ENCODE data around the gene NELFB. TPM values are rescaled to one million over a fixed set of nuclear protein-coding genes. Genes with fewer than 3 reads are reported as not detected.
A peak's percentile ranks its signal among the peaks of the same experiment; 100 is the strongest.

The NELFB gene
- total RNA-seq, 1 experiment from 2014 or later, result 17.8 TPM

DNA sequence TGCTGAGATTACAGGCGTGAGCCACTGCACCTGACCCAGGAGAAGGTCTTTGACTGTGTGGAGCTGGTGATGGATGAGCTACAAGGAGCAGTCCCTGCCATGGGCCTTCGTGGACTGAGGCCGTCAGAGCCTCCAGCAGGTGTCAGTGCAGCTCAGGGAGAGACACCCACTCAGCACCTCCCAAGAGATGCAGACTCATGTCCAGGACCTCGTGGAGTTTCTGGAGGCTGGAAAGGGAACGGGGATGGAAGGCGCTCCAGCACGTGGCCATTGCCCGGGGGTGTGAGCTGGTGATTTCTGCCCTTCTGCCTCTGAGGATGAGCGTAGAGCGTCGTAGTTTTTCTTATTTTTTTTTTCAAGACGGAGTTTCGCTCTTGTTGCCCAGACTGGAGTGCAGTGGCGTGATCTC is 31.9 kb downstream of the NELFB start:
- H3K9me3 ChIP-seq (ENCODE audit: low read length), result no peaks in the 10 kb centered on the region
- peaks cover 13% of the 10 kb centered on the region for H3K4me1 ChIP-seq (ENCODE audit: low read length)
- H3K9ac ChIP-seq (ENCODE audit: low read length), result no peak overlapping the region
- peaks cover 10% of the 10 kb centered on the region for H3K36me3 ChIP-seq (ENCODE audit: insufficient read depth, low read length)
- peak overlapping the region; percentile 69 for H3K27ac ChIP-seq (ENCODE audit: low read length)
- H3K4me3 ChIP-seq (ENCODE audit: low read length), result no peak overlapping the region
- no peaks in the 10 kb centered on the region for H3K9me2 ChIP-seq (replicated peaks; ENCODE audit: insufficient read depth, low read length)
- no peak overlapping the region for H3K4me2 ChIP-seq (ENCODE audit: low read depth, low read length, poor library complexity, severe bottlenecking)
- no peaks in the 10 kb centered on the region for H4K20me1 ChIP-seq (ENCODE audit: insufficient read depth, low read depth, low read length)
- H2AFZ ChIP-seq (ENCODE audit: low read length), result no peak overlapping the region
- no peaks in the 10 kb centered on the region for H3K27me3 ChIP-seq (ENCODE audit: low read length)
- peak; percentile 82 for DNase-seq
- H3K79me2 ChIP-seq (ENCODE audit: low read length), result no peaks in the 10 kb centered on the region

DNA sequence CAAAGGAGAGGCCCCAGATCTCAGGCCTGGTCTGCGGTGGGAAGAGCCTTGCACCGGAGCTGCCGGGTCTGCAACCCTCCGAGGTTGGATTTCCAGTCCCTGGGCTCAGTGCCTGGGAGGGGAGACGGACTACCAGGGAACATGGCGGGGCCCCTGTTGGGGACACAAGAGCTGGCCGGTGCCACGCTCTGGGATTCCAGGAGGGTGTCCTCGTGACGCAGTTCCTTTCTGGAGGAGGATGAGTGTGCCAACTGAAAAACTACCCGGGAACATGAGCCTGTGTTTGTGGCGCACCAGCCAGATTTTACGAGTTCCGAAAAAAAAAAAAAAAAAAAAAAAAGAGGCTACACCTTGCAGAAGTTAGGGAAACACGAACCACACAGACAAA is 38.0 kb downstream of the NELFB start:
- DNase-seq, result no peak
- no peak overlapping the region for H3K4me3 ChIP-seq (ENCODE audit: low read length)
- H3K79me2 ChIP-seq (ENCODE audit: low read length), result no peaks in the 10 kb centered on the region
- no peak overlapping the region for H3K27ac ChIP-seq (ENCODE audit: low read length)
- H3K36me3 ChIP-seq (ENCODE audit: insufficient read depth, low read length), result no peaks in the 10 kb centered on the region
- no peak overlapping the region for H3K4me2 ChIP-seq (ENCODE audit: low read depth, low read length, poor library complexity, severe bottlenecking)
- H3K9ac ChIP-seq (ENCODE audit: low read length), result no peak overlapping the region
- H3K4me1 ChIP-seq (ENCODE audit: low read length), result peaks cover 12% of the 10 kb centered on the region
- H2AFZ ChIP-seq (ENCODE audit: low read length), result no peak overlapping the region
- H3K9me2 ChIP-seq (replicated peaks; ENCODE audit: insufficient read depth, low read length), result no peaks in the 10 kb centered on the region
- no peaks in the 10 kb centered on the region; the same call in 1 of the 2 replicates for H4K20me1 ChIP-seq (ENCODE audit: insufficient read depth, low read depth, low read length)
- H3K9me3 ChIP-seq (ENCODE audit: low read length), result no peaks in the 10 kb centered on the region
- H3K27me3 ChIP-seq (ENCODE audit: low read length), result no peaks in the 10 kb centered on the region

DNA sequence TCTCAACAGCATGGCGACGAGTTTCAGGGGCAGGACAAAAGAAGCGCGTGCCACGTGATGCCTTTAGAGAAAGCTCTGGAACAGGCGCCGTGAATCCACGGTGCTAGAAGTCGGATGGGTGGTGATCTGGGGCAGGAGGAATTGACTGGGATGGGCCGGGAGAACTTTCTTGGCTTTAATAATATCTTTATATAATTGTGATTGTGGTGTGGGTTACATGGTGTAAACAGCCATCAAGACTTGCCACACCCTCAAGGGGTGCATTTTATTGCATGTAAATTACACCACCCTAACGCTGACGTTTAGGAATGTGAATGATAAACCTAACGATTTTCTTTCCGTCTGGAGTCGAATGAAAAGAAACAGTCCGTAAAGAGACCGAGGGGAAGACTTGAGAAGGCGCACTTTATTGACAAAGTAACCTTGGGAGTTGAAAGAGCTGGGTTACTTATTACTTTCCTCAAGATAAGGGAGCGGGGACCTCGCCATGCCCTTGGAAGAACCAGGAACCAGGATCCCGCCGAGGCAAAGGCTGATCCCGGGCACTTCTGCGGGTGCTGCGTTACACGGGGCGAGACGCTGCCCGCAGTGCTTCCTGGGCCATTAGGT is 38.5 kb downstream of the NELFB start:
- Histone ChIP-seq H3K27ac (ENCODE audit: low read length) (no peak overlapping the region), H3K4me2 (ENCODE audit: low read depth, low read length, poor library complexity, severe bottlenecking) (no peak overlapping the region), H4K20me1 (ENCODE audit: insufficient read depth, low read depth, low read length) (no peaks in the 10 kb centered on the region; the same call in 1 of the 2 replicates), H3K4me1 (ENCODE audit: low read length) (peaks cover 12% of the 10 kb centered on the region), H3K9me3 (ENCODE audit: low read length) (no peaks in the 10 kb centered on the region), H3K36me3 (ENCODE audit: insufficient read depth, low read length) (no peaks in the 10 kb centered on the region), H3K9me2 (replicated peaks; ENCODE audit: insufficient read depth, low read length) (no peaks in the 10 kb centered on the region), H3K79me2 (ENCODE audit: low read length) (no peaks in the 10 kb centered on the region), H3K27me3 (ENCODE audit: low read length) (no peaks in the 10 kb centered on the region), H3K9ac (ENCODE audit: low read length) (no peak overlapping the region), H3K4me3 (ENCODE audit: low read length) (no peak overlapping the region), H2AFZ (ENCODE audit: low read length) (no peak overlapping the region)
- DNase-seq, result no peak

DNA sequence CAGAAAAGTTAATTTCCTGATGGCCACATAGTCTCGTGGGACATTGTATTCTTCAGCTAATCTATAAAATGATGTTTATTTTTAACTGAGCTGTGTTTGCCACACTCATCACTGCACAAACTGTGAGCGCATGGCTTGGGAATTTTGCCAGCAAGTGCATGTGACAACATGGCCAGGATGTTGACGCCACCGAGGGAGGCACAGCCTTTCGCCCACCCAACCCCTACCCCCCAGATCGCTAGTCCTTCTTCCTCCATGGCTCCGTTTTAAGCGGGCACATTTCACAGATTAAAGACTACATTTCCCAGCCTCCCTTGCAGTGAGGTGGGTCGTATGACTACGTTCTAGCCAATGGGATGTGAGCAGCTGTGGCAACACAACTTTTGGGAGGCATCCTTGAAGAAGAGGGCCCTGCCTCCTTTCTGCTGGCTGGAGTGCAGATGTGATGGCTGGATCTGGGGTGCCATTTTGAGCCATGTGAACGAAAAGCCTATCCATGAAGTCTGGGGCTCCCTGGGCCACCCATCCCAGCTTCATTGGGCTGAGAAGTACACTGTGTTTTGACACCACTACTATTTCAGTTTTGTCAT is 39.1 kb downstream of the NELFB start:
- Histone ChIP-seq H3K4me1 (ENCODE audit: low read length) (peaks cover 16% of the 10 kb centered on the region), H3K27me3 (ENCODE audit: low read length) (no peaks in the 10 kb centered on the region), H2AFZ (ENCODE audit: low read length) (no peak overlapping the region), H3K4me2 (ENCODE audit: low read depth, low read length, poor library complexity, severe bottlenecking) (no peak overlapping the region), H3K4me3 (ENCODE audit: low read length) (no peak overlapping the region), H3K79me2 (ENCODE audit: low read length) (no peaks in the 10 kb centered on the region), H3K36me3 (ENCODE audit: insufficient read depth, low read length) (no peaks in the 10 kb centered on the region), H3K9me2 (replicated peaks; ENCODE audit: insufficient read depth, low read length) (no peaks in the 10 kb centered on the region), H3K9me3 (ENCODE audit: low read length) (no peaks in the 10 kb centered on the region), H3K9ac (ENCODE audit: low read length) (no peak overlapping the region), H3K27ac (ENCODE audit: low read length) (no peak overlapping the region), H4K20me1 (ENCODE audit: insufficient read depth, low read depth, low read length) (no peaks in the 10 kb centered on the region; the same call in 1 of the 2 replicates)
- DNase-seq, result peak; percentile 87

DNA sequence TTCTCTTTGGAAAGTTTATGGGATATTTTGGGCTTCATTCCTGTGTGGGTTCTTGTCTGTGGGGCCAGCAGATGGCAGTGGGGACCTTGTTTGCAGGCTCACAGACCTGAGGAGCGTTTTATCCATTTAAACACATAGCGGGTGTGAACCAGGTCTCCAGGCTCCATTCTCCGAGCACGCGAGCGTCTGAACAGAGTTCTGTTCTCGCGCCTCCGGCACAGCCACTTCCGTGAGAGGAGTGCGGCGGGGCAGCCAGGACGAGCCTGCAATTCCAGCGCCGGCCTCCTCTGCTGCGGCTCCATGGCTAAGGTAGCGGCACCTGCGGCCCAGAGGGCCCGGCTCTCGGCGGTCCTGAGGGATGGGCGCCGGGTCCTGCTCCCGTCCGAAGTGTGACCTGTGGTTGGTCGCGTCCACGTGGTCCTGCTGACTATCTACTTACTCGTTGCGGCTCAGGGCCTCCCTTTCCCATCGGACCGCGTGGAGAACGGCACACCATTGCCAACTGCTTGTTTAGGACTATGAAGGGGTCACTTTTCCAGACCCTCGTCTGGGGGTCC is 39.6 kb downstream of the NELFB start:
- H3K27me3 ChIP-seq (ENCODE audit: low read length), result no peaks in the 10 kb centered on the region
- no peaks in the 10 kb centered on the region for H3K79me2 ChIP-seq (ENCODE audit: low read length)
- no peak overlapping the region for H3K4me2 ChIP-seq (ENCODE audit: low read depth, low read length, poor library complexity, severe bottlenecking)
- no peak overlapping the region for H2AFZ ChIP-seq (ENCODE audit: low read length)
- no peaks in the 10 kb centered on the region; the same call in 1 of the 2 replicates for H4K20me1 ChIP-seq (ENCODE audit: insufficient read depth, low read depth, low read length)
- no peaks in the 10 kb centered on the region for H3K9me2 ChIP-seq (replicated peaks; ENCODE audit: insufficient read depth, low read length)
- H3K27ac ChIP-seq (ENCODE audit: low read length), result no peak overlapping the region
- H3K4me1 ChIP-seq (ENCODE audit: low read length), result peaks cover 20% of the 10 kb centered on the region
- H3K36me3 ChIP-seq (ENCODE audit: insufficient read depth, low read length), result no peaks in the 10 kb centered on the region
- DNase-seq, result no peak
- no peak overlapping the region for H3K4me3 ChIP-seq (ENCODE audit: low read length)
- no peaks in the 10 kb centered on the region for H3K9me3 ChIP-seq (ENCODE audit: low read length)
- H3K9ac ChIP-seq (ENCODE audit: low read length), result no peak overlapping the region

DNA sequence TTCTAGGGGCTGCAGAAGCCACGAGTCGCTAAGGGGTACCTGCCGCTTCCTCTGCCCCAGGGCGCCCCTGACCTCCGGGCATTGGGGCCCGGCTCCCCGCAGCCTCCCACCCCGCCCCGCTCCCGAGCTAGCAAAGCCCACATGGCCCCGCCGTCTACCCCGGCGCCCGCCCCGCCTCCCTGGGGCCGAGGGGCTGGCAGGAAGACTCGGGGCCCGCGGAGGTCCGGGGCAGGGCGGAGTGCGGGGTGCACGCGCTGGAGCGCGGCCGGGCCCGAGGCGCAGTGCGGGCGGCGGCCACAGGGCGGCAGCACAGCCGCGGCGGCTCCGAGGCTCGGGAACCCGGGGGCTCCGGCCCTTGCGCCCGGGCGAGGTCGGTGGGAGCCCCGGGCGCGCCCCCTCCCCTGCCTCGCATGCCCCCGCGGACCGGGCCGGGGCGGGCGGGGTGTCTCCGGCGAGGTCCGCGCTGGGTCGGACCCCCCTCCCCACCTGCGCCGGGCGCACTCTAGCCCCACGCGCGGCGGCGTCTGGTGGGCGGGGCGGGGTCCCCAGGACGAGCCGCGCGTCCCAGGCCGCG is 40.2 kb downstream of the NELFB start:
- no peak overlapping the region for H3K9ac ChIP-seq (ENCODE audit: low read length)
- H3K9me2 ChIP-seq (replicated peaks; ENCODE audit: insufficient read depth, low read length), result no peaks in the 10 kb centered on the region
- peak; percentile 80 for DNase-seq
- no peaks in the 10 kb centered on the region for H3K27me3 ChIP-seq (ENCODE audit: low read length)
- H3K36me3 ChIP-seq (ENCODE audit: insufficient read depth, low read length), result no peaks in the 10 kb centered on the region
- H3K79me2 ChIP-seq (ENCODE audit: low read length), result no peaks in the 10 kb centered on the region
- no peaks in the 10 kb centered on the region for H3K9me3 ChIP-seq (ENCODE audit: low read length)
- no peak overlapping the region for H3K4me3 ChIP-seq (ENCODE audit: low read length)
- peaks cover 24% of the 10 kb centered on the region for H3K4me1 ChIP-seq (ENCODE audit: low read length)
- H3K4me2 ChIP-seq (ENCODE audit: low read depth, low read length, poor library complexity, severe bottlenecking), result no peak overlapping the region
- H3K27ac ChIP-seq (ENCODE audit: low read length), result no peak overlapping the region
- H2AFZ ChIP-seq (ENCODE audit: low read length), result no peak overlapping the region
- H4K20me1 ChIP-seq (ENCODE audit: insufficient read depth, low read depth, low read length), result no peaks in the 10 kb centered on the region; the same call in 1 of the 2 replicates

DNA sequence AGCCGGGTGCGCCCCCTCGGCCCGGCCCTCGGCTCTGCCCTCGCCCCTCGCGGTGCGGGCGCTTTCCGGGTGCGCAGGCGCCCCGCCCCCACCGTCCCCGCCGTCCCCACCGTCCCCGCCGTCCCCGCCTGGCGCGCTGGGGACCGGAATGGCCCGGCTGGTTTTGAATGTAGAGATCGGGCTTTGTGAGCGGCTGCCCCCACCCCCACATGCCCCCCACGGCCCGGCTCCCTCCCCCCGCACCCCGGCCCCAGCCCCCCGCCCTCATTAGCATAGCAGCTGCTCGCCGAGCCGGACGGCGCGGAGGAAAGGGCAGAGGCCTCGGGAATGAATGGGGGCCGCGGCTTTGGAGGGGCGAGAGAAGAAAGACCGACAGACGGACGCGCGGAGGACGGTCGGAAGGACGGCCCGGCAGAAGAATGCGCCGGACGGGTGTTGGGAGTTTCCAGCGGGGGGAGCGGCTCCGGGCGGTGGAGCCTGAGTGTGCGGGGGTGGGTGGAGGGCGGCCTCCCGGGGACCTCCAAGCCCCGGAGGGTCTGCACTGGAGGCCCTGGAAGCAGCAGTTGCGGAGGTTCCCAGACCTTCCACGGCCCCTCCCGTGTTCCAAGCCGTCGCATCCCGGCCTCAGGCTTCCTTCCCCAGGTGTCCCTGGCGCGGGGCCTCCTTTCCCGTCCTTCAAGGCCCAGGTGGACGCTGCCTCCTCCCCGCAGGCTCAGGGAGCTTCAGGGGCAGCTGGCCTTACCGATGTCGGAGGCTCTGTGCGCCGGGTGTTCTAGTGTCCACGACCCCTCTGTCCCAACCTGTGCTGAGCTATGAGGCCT is 40.9 kb downstream of the NELFB start:
- no peak overlapping the region for H2AFZ ChIP-seq (ENCODE audit: low read length)

More for the DNA sequence above, 40.9 kb downstream of the NELFB start:
- no peak for DNase-seq
- Histone ChIP-seq H3K27me3 (ENCODE audit: low read length) (no peaks in the 10 kb centered on the region), H3K9ac (ENCODE audit: low read length) (no peak overlapping the region), H3K36me3 (ENCODE audit: insufficient read depth, low read length) (no peaks in the 10 kb centered on the region), H3K79me2 (ENCODE audit: low read length) (no peaks in the 10 kb centered on the region), H4K20me1 (ENCODE audit: insufficient read depth, low read depth, low read length) (no peaks in the 10 kb centered on the region; the same call in 1 of the 2 replicates), H3K4me2 (ENCODE audit: low read depth, low read length, poor library complexity, severe bottlenecking) (no peak overlapping the region), H3K4me3 (ENCODE audit: low read length) (no peak overlapping the region), H3K4me1 (ENCODE audit: low read length) (peaks cover 24% of the 10 kb centered on the region), H3K9me2 (replicated peaks; ENCODE audit: insufficient read depth, low read length) (no peaks in the 10 kb centered on the region), H3K27ac (ENCODE audit: low read length) (no peak overlapping the region), H3K9me3 (ENCODE audit: low read length) (no peaks in the 10 kb centered on the region)

Measured in Karpas-422 (cell line).